GM10266 (cell line): ENCODE measurements around the gene TARP.

Experiments
- DNase-seq: peaks from one replicate; pipeline ENCODE4 v3.0.0; 2012; ENCODE audit errors: extremely low spot score
- TF ChIP-seq, protein P1 (sequence below): IDR thresholded peaks from 2 replicates; pipeline ENCODE4 v1.5.1; 2012; ENCODE audit warnings: mild to moderate bottlenecking, low read depth; ENCODE audit not compliant: control insufficient read depth, insufficient read depth; ENCODE audit errors: missing control alignments

The TARP gene

DNA sequence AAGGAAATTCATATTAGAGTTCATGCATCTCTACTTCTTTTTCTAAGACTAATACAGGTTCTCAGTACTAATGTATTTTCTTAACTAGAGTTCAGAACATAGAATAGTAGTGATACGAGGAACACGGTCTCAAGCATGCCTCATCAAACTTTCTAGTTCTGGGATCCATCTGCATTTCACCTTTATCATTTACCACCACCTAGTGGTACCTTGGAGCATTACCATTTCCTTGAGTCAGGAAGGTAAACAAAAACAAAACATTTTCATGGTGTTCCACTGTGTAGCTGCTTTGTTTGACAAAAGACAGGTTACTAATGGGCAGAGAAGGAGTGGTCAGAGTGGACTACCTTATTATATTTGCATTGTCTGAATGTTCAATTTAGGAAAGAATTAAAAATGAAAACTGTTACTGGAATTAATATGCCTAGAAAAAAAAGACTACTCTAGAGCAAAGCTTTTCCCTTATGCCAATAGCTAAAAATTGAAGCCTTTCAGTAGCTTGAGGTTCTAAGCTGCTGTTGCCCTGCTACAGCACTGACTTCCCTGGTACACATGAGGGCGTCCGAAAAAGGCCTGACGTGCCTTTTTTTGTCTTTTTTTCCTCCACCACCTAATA is 50.8 kb downstream of the TARP start:
- DNase-seq = peak; percentile 45
- TF ChIP-seq, protein P1, sequence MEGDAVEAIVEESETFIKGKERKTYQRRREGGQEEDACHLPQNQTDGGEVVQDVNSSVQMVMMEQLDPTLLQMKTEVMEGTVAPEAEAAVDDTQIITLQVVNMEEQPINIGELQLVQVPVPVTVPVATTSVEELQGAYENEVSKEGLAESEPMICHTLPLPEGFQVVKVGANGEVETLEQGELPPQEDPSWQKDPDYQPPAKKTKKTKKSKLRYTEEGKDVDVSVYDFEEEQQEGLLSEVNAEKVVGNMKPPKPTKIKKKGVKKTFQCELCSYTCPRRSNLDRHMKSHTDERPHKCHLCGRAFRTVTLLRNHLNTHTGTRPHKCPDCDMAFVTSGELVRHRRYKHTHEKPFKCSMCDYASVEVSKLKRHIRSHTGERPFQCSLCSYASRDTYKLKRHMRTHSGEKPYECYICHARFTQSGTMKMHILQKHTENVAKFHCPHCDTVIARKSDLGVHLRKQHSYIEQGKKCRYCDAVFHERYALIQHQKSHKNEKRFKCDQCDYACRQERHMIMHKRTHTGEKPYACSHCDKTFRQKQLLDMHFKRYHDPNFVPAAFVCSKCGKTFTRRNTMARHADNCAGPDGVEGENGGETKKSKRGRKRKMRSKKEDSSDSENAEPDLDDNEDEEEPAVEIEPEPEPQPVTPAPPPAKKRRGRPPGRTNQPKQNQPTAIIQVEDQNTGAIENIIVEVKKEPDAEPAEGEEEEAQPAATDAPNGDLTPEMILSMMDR = peak; percentile 77

DNA sequence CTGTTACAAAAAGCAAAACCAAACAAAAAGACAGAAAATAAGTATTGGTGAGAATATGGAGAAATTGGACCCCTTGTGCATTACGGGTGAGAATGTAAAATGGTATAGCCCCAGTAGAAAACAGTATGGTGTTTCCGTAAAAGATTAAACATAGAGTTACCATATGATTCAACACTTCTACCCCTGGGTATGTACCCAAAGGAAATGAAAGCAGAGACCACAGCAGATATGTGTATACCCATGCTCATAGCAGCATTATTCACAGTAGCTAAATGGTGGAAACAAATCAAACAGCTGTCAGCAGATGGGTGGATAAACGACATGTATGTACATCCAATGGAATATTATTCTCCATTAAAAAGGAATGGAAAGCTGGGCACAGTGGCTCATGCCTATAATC is 53.0 kb downstream of the TARP start:
- no peak for DNase-seq
- TF ChIP-seq, protein P1 = no peak

DNA sequence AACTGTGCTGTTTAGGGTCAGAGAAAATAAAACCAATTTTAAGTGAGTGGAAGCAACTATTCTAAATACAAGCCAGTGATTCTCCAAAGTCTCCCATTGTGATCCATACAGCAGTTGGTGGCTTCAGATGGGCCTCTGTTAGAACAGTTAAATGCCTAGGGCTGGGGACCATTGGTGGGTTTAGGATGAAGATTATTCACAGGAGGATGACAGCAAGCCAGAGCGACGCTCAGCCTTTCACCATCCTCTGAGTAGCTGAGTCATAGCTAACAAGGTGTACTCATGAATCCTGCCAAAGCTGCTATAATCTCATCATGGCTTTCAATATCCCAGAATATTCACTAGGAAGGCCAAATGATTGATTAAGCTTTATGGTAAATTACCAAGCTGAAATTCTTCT is 55.8 kb downstream of the TARP start:
- no peak for DNase-seq
- TF ChIP-seq, protein P1 = no peak

DNA sequence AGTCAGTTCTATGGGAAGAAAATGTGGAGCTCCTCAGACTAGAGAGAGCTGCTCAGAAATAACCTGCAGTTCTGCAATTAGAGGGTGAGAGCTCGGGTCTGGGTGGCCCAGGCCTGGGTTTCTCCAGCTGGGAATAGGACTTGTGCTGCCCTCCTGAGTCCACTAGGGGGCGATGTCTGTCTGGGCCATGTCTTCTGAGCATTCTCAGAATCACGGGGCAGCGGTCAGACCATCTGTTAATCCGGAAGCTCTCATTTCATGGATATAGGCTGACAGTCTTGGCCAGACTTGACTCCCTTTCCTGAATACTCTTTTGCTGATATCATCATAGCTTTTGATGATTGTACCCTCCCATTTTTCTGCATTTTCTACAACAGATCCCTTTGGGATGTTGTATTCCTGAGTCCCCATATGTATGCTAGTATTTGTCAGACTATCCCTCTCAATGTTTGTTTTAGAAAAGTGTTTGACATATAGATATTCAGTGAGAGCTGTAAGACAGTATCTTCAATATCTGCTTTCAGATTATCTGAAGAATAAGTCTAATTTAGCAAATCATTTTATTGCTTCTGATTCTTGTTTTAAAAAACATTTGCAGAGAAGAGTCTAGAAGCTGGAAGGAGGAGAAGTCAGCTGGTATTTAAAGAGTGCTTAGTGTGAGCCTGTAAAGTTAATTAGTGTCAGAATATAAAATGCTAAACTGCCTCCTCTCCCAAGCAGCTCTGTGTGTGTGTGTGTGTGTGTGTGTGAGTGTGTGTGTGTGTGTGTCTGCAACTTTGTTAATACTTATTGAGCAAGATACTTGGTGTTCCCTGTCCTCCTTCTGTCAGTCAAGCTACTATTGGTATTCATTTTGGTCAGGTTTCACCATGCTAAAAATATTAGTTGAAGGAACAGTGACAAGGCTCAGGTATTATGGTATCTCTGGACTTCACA is 57.4 kb downstream of the TARP start:
- DNase-seq = peak; percentile 75
- TF ChIP-seq, protein P1 = peak; percentile 93

DNA sequence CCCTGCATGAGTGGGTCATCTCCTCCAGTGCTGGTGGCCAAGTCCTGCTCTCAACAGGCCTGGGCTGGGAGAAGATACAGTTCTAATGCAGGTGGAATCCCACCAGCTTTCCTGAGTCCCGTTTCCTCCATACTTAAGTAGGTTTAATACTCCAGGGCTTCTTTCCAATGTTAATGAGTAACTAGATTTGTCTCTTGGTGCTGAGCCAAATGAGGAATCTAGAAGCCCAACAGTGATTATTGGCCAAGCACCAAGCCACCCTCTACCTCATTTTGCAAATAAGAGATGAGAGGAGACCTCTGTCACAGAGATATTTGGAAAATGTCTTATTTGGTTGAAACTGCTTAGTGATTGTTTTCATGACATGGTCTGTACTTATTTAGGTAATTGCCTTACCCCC is 58.3 kb downstream of the TARP start:
- no peak for DNase-seq
- TF ChIP-seq, protein P1 = no peak

DNA sequence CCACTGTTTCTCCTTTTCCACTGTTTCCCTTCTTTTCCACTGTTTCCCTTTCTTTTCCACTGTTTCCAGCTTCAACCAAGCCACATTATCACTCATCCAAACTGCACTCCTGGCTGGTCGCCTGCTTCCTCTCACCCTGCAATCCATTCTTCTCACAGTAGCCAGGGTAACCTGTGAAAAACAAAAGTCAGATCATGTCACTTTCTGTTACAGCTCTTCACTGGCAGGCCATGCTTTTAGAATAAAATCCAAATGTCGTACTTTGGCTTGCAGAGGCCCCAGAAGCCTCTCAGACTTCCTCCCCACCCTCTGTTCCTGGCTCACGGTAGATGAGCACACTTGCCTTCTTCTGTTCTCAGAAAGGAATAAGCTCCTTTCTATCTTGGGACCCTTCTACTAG is 61.5 kb downstream of the TARP start:
- TF ChIP-seq, protein P1 = no peak
- no peak for DNase-seq

DNA sequence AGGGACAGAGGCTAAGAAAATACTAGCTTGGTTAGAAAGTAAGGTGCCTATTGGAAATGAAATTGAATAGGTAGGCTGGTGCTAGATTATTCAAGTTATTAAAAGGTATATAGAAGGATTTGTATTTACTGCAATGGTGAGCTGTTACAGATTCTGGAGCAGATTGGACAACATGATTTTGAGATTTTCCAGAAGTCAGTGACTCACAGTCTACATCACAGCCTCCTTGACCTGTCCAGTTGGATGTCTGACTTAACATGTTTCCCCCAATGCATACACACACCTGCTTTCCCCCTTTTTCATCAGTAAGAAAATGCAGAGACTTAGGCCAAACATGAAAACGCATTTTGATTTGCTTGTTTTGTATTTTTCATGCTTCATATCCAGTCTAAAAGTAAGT is 62.0 kb downstream of the TARP start:
- DNase-seq = no peak
- TF ChIP-seq, protein P1 = no peak
